LNCAP (cell line): Measurements from ENCODE around the gene FAM193B.

Experiments used
- CTCF ChIP-seq: fragments of 450-650 bp; IDR thresholded peaks from 2 replicates; pipeline ENCODE4 v1.5.1; 2017; ENCODE audit warnings: mild to moderate bottlenecking

FAM193B gene

GRCh38 chr5:177499842-177500241, 54.5 kb downstream of the FAM193B start:
- TF ChIP-seq CTCF: no peak

DNA sequence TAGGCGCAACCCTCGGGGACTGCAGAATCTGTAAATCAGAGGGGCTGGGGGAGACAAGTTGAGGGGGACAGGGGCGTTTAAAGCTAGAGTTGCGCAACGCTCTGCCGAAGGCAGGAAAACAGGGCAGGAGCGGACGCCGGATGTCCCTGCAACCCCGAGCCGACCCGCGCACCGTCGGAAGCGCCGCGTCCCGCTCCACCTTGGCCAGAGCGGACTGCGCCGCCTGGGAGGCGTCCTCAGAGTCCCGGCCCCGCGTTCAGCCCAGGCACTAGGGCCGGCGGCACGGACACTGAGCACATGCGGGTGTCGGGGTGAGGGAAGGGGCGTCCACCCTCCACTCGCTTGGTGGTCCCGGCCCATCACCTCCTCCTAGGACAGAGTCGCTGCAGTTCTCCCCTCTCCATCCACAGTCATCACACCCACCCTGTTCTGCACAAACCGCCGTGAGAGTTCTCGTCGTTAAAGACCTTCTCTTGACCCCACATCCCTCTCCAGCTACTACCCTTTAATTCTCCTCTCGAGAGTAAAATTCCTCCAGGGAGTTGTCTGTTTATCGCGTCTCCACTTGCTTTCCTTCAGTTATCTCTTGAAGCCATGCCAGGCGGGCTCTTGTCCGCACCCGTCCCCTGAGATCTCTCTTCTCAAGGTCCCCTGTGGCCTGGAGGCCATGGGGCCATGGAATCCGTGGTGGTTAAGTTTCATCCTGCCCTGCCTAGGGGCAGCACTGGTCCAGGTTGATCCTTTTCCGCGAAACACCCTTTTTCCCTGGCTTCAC, 56.2 kb downstream of the FAM193B start:
- no peak for TF ChIP-seq CTCF

DNA sequence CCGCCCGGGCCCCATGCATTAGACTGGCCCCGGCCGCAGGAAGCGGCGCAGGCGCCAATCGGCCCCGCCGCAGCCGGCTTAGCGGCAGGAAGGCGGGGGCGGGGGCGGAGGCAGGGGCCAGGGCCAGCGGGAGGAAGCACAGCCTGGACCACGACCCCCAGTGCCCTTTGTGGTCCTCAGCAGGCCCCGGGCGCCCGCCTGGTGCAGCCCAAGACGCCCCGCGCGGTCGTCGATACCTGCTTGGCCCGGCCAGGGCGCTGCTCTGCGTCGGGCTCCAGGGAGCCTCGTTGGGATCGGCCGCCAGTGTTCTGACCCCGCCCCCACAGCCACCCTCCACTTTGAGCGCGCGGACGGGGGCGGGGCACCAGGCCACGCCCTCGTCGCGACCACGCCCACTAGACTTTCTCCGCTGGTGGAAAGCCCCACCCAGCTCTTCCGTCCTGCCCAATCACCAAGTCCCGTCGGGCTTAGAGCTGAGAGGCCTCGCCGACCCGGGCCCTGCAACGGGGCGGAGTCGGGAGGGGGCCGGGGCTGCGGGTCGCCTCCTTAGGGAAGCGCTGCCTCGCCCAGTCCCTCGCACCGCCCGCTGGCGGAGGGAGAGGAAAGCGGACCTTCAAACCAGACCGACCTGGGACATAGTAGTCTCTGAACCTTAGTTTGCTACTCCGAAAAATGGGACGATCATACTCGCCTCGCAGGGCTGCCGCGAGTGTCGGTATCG, 56.9 kb downstream of the FAM193B start, which contains the start of gene PDLIM7:
TSS of gene PDLIM7 (minus strand) at position 313 of the 721 bp plus-strand sequence. CDS start 1,092 bp downstream, outside the sequence.
- TF ChIP-seq CTCF: peak; percentile 16; the same call in 1 of the 2 replicates

DNA sequence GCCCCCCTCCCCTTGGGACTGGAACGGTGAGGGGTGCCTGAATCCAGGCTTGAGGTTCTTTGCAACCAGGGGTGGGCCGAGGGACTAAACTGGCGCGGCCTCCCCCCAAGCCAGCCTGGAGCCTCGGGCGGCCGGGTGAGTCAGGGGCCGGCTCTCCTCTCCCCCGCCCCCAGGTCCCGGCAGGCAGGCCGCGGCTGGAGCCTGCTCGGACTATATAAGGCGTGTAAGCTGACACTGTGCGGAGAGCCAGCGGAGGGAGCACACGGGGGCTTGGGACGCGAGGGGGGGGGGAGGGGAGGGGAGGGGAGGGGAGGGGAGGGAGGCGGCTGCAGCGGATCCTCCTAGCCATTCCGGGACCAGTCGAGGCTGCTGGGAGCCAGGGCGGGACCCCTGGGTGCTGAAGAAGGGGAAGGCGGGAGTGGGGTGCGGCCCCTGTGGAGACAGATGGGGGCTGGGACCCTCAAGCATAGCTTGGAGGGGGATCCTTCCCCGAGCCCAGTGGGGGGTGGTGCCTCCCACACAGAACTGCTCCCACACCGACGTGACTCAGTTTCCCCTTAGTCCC, 57.6 kb downstream of the FAM193B start:
- no peak for TF ChIP-seq CTCF

- TF ChIP-seq CTCF: no peak
Measured at GRCh38 chr5:177496070-177496726, 58.2 kb downstream of the FAM193B start.

GRCh38 chr5:177495243-177496060, 58.9 kb downstream of the FAM193B start:
- TF ChIP-seq CTCF: no peak
